H54 (cell line): ENCODE measurements around the gene RABGEF1.
A peak's percentile ranks its signal among the peaks of the same experiment; 100 is the strongest.

Experiments used
- DNase-seq: peaks from one replicate; pipeline ENCODE4 v3.0.0; 2011; ENCODE audit warnings: low spot score, mixed read lengths; ENCODE audit not compliant: insufficient read length
- FAIRE-seq: peaks from 3 replicates; lab custom pipeline; 2011; peaks lifted over from hg19 to GRCh38; lab: Jason Lieb, UNC
- POLR2A ChIP-seq: IDR thresholded peaks from 2 replicates; pipeline ENCODE4 v1.6.1; 2011; ENCODE audit warnings: low read depth, mild to moderate bottlenecking, low read length

RABGEF1 gene

GRCh38 chr7:66859794-66860645 lies 119.5 kb downstream of the RABGEF1 start:
- DNase-seq (no peak), FAIRE-seq (peak; percentile 78)
- no peak for TF ChIP-seq POLR2A

GRCh38 chr7:66860767-66861166 lies 120.2 kb downstream of the RABGEF1 start:
- DNase-seq, result no peak
- FAIRE-seq, result no peak
- TF ChIP-seq POLR2A, result no peak
